ENCODE results near the gene HSD17B14. TPM values are rescaled to one million over a fixed set of nuclear protein-coding genes. Genes with fewer than 3 reads are reported as not detected.
A peak's percentile ranks its signal among the peaks of the same experiment; 100 is the strongest.

HSD17B14 gene
- total and polyA plus RNA-seq, 2 of the 13 experiments (the other 11 are each of a cell fraction or from before 2014, with no cell fraction given) = 0.58 to 1.2 TPM

DNA sequence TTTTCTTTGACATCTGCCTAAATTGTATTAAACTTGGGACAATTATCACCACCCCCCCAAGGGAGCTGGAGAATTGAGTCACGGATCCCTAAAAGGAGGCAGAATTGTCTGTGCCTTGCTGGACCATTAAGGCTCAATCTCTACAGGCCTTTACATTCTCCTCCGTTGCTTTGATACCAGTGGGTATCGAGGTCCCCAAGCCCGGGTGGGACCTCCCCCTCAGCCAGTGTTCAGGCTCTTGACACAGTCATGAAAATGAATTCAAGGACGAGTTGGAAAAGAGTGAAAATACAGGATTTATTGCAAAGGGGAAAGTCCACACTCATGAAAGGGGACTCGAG, 41.5 kb upstream of the HSD17B14 start:
- intact Hi-C loops (cut with micrococcal nuclease; ENCODE audit: unreplicated experiment) (loop anchor here (10.0 kb wide), 1 partner anchor 87 kb away; the partner anchor contains the start of gene FTL), in situ Hi-C loops (cut with HindIII; ENCODE audit: extremely low pct_ligation_motif_present, low pct_unique_long_range_greater_than_20kb) (no loop called here)
- ATAC-seq = no peak
- peaks cover 49% of the 10 kb centered on the region for H3K4me1 ChIP-seq (ENCODE audit: insufficient read depth, low read length)
- no peak for DNase-seq (ENCODE audit: low spot score)
- BruUV-seq (replicated peaks) = no TSS peak
- H3K27me3 ChIP-seq (ENCODE audit: control insufficient read depth in 1 of 2, insufficient read depth in 2 of 2, low read length in 2 of 2) = no peaks in the 10 kb centered on the region; a peak in 1 of 5 replicates
- TF ChIP-seq SSRP1 (CRISPR knock-in tag; IDR thresholded peaks at IDR 0.05) (0 out of 2 replicates have a peak, but pooled peaks have one; percentile 22), FOSL2 (CRISPR knock-in tag; IDR thresholded peaks at IDR 0.05) (no peak), FOSL1 (CRISPR knock-in tag; IDR thresholded peaks at IDR 0.05; ENCODE audit: borderline replicate concordance) (no peak), UBTF (CRISPR knock-in tag; IDR thresholded peaks at IDR 0.05) (no peak), CC2D1A (CRISPR knock-in tag; IDR thresholded peaks at IDR 0.05) (no peak), THAP11 (CRISPR knock-in tag; IDR thresholded peaks at IDR 0.05) (0 out of 2 replicates have a peak, but pooled peaks have one; percentile 8)
- POLR2A ChIA-PET = interaction anchor here (0.8 to 6.9 kb wide), 3 partner anchors 11 to 93 kb away, joined by 3 to 88 read pairs (median 14); partner anchors contain the start of gene FTL
- H3K9ac ChIP-seq (ENCODE audit: insufficient read depth, low read depth, low read length) = no peak overlapping the region
- no peak overlapping the region for H3K27ac ChIP-seq (ENCODE audit: extremely low read length, insufficient read depth, low read length)
- H2AFZ ChIP-seq (ENCODE audit: low read length) = no peak overlapping the region
- H4K20me1 ChIP-seq (ENCODE audit: insufficient read depth, low read length) = peaks cover 32% of the 10 kb centered on the region
- H3K9me3 ChIP-seq (ENCODE audit: low read length) = no peaks in the 10 kb centered on the region
- WGBS (ENCODE audit: low lambda C conversion rate) = 74% methylated on average over 6 of the region's 6 CpGs
- no peak overlapping the region for H3K4me3 ChIP-seq (replicated peaks in 1 of 3; ENCODE audit: insufficient read depth in 1 of 3, low read depth in 2 of 3, low read length in 3 of 3)
- peaks cover 30% of the 10 kb centered on the region for H3K79me2 ChIP-seq (ENCODE audit: insufficient read depth, low read length)
- peaks cover 9 to 32% of the 10 kb centered on the region in 2 experiments for H3K36me3 ChIP-seq (replicated peaks in 1 of 2; ENCODE audit: control insufficient read depth in 1 of 2, insufficient read depth in 2 of 2, low read length in 2 of 2)
- CTCF ChIA-PET (ENCODE audit: low intra/inter-chr PET ratio, low total read pairs) = no interaction called here
- no peak for FAIRE-seq
- no peak overlapping the region for H3K4me2 ChIP-seq (ENCODE audit: low read depth, low read length)

Data from HepG2 (cell line).